Measurements from ENCODE around the gene MRAS. TPM values are rescaled to one million over a fixed set of nuclear protein-coding genes. Genes with fewer than 3 reads are reported as not detected.

MRAS gene
- total and polyA plus RNA-seq, 2 of the 8 experiments (the other 6 are each of a cell fraction or from before 2014, with no cell fraction given), result 10.6 to 16.2 TPM

DNA sequence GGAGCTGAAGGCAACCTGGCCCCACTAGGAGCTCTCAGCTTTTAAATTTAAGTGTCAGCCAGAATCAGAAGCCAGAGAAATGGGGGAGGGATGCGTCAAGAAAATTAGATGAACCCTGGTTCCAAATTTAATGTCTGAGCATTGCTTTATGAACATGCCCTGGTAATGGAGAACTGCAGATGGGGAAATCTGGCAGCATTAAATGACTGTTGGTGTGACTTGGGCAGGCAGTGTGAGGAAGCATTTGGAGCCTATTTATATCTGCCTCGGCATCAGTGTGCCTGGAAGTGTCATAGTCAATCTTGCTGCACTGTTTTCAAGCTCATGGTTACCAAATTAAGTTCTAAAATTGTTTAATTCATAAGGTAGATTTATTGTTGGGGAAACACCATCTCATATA lies 47.7 kb upstream of the MRAS start (continued):
- no peak for TF ChIP-seq SAP30 (IDR thresholded peaks at IDR 0.05; ENCODE audit: insufficient read depth, insufficient replicate concordance, low read length)
- no peak for TF ChIP-seq KDM4A (IDR thresholded peaks at IDR 0.05; ENCODE audit: low read depth, low read length, severe bottlenecking)
- no peak for TF ChIP-seq CHD7 (IDR thresholded peaks at IDR 0.05; ENCODE audit: insufficient replicate concordance, low read length)
- no peak for TF ChIP-seq EP300 (IDR thresholded peaks at IDR 0.05; ENCODE audit: borderline replicate concordance in 1 of 2, low read depth in 2 of 2, low read length in 2 of 2)
- TF ChIP-seq TAF7 (optimal IDR thresholded peaks at IDR 0.05; ENCODE audit: borderline replicate concordance, low read depth, low read length), result no peak
- TF ChIP-seq YY1 (IDR thresholded peaks at IDR 0.05; ENCODE audit: low read depth, low read length), result no peak
- no peak for TF ChIP-seq PHF8 (conservative IDR thresholded peaks at IDR 0.05; ENCODE audit: low read depth, low read length)
- no peak for TF ChIP-seq HDAC2 (IDR thresholded peaks at IDR 0.05; ENCODE audit: borderline replicate concordance in 1 of 2, low read depth in 2 of 2, low read length in 2 of 2)
- no peak for TF ChIP-seq MAFK (IDR thresholded peaks at IDR 0.05; ENCODE audit: low read depth, low read length)
- no peak for TF ChIP-seq SUZ12 (IDR thresholded peaks at IDR 0.05; ENCODE audit: low read length)
